Ovary (tissue), 3 donors: Measurements from ENCODE around the gene TCF25.

Experiments
- CTCF ChIP-seq, 3 donors: fragments of 450-650 bp in 2 of 3; fragments of 200-600 bp in 1 of 3; IDR thresholded peaks; one replicate each; pipeline versions ENCODE4 v1.5.1 to v1.8.0; 2016 to 2022; ENCODE audit warnings: antibody characterized with exemption in 3 of 3, mild to moderate bottlenecking in 1 of 3
- POLR2A ChIP-seq: fragments of 450-650 bp; IDR thresholded peaks from one replicate; pipeline ENCODE4 v1.6.1; 2017; ENCODE audit warnings: antibody characterized with exemption, mild to moderate bottlenecking, moderate library complexity
- donor health status: DM: no; HTN: no; CAD: no.

- no peak for TF ChIP-seq CTCF (IDR thresholded peaks at IDR 0.05)
- no peak for TF ChIP-seq POLR2A
Measured at GRCh38 chr16:89883346-89884040, 10.1 kb downstream of the TCF25 start.
